HG02884 (cell line): Measurements from ENCODE around the gene ANKRD65.
"Not testable (repeated sequence)": the region's sequence is repeated elsewhere in the genome, so short reads cannot be mapped to it uniquely, and the experiment has no call there.

Experiments used
- ATAC-seq: cut with Tn5 transposase; IDR thresholded peaks from one replicate; pipeline ENCODE4 v1.9.1; 2021; ENCODE audit warnings: mild to moderate bottlenecking, moderate library complexity; ENCODE audit not compliant: unreplicated experiment

ANKRD65 gene

DNA sequence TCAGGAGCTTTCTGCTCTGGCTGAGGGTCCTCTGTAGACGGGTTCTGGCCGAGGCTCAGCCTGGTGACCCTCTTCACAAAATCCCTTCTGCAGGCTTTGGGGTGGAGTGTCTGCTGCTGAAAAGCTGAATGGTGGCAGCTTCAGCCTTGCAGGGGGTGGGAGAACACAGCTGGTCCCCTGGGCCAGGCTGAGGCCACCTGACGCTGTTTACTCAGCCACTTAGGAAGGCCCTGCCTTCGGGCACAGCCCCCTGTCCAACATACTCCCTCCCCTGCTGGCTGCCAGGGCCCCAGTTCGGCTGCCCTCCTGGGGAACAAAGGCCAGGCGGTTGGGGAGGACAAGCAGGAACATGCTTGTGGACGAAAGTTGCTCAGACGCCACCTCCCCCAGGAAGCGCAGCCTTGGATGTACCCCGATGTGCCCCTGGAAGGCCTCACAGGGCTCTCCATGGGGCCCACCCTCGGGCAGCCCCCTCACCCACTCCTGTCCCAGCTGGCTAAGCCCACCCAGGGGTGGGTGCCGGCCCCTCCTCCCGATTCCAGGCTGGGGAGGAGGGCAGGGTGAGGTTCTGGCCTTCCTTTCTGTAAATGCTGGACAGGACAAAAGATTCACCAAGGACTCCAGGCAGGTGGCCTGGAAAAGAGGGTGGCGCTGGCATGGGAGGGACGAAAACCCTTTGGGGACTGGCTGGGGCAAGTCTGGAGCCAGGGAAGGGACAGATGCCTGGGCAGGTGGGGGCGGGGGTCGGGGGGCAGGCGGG lies at the start of gene ANKRD65:
Gene ANKRD65 (minus strand): TSS at position 130 of the 760 bp plus-strand sequence. CDS start 271 bp downstream, outside the sequence.
- ATAC-seq = no peak

DNA sequence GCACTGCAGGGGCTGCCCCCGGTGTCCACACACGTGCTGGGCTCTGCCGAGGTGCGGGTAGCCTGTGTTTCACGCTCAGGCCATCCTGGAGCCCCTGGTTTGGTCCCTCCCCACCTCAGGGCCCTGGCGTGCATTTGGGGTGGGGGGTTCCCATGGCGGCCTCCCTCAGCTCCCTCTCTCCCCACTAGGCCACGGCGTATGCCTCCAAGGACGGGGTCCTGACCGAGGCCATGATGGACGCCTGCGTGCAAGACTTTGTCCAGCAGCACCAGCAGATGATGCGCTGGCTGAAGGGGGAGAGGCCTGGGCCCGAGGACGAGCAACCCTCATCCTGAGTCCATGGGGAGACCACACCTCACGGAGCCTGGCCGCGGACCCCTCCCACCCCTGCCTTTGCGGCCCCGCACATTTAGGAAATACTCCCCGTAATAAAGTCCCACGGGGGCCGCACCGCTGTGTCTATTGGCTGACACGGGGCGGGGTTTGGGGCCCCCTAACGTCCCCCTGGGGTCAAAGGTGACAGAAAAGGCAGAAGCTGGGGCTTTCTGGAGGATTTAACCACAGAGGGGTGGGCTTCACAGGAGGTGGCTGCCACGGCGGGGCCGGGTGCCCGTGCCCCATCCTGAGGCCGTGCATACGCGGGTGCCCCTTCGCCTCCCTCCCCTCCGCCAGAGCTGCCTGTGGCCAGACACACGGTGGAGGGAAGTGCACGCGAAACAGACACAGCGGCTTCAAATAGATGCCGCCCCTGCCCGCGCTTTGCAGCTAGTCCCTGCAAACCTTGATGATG lies 47.3 kb upstream of the ANKRD65 start:
- not testable (repeated sequence) for ATAC-seq

GRCh38 chr1:1463312-1463711 lies 42.2 kb upstream of the ANKRD65 start:
- no peak for ATAC-seq

DNA sequence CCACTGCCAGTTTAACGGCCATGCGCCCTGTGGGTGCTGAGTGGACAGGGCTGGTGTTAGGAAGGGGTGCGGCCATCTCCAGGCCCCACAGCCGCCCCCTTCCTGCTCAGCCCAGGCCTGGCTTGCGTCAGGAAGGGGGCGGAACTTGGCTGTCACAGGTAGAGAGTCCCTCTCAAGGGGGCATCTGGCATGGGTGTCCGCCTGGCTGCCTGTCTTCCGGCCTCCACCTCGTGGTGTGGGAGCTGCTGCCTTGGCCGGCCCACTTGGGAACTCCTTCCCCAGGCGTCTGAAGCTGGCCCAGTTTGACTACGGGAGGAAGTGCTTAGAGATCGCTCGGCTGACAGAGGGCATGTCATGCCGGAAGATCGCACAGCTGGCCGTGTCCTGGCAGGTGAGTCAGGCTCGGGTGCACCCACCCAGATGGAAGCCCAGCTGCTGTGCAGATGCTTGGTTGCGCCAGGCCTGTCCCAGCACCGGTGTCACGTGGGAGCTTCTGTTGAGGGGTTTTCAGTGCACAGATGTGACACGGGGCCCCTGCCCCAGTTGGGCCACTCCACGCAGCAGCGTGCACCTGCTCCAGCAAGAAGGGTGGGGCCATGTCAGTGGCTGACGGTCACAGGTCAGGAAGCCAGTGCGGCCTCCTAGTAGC lies 41.4 kb upstream of the ANKRD65 start:
- no peak for ATAC-seq

DNA sequence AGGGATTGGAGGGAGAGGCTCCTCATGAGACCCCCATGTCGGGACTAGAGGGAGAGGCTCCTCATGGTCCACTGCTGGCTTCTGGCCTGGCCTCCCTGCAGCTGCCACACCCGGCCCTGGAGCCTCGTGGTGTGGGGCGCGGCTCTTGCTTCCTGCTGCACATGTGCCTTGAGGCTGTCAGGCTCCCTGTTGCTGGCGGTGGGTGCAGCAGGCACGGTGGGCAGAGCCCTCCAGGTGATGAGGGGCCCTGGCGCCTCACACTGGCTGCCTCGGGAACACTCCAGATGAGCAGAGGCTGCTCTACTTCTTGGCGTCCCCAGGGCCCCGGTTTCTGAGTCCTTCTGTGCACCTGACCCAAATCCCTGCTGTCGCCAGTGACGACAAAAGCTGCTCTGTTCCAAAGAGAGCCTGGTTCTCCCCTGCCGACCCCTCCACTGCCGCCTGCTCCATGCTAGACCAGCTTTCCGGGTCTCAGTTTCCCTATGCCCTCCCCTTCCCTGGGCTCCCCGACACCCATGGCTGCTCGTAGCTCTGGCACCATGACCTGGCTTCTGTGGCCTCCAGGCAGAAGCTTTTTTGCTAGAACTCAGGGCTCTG lies 40.7 kb upstream of the ANKRD65 start:
- no peak for ATAC-seq

DNA sequence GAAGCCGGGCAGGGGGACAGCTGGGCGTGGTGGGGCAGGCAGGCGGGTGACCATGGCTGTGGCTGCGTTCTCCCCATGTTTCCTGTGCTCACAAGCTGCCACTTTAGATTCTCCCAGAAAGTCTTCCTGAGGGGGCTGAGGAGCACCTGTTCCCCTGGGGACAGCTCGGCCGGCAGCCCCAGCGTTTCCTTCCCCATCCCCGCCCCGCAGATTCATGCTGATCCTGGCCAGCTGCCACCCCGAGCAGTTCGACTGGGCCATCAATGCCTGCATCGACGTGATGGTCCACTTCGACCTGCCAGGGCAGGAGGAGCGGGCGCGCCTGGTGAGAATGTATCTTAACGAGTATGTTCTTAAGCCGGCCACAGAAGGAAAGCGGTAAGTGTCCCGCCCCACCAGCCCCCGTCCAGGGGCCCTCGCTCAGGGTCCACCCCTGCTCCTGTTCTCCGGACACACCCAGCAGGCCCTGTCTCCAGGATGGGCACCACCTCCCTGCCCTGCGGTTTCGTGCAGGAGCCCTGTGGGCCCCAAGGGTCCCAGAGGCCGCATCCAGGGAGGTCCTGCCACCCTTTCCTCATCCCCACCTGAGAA lies 39.6 kb upstream of the ANKRD65 start:
- ATAC-seq = no peak

- not testable (repeated sequence) for ATAC-seq
Measured at GRCh38 chr1:1459711-1460110, 38.6 kb upstream of the ANKRD65 start.

DNA sequence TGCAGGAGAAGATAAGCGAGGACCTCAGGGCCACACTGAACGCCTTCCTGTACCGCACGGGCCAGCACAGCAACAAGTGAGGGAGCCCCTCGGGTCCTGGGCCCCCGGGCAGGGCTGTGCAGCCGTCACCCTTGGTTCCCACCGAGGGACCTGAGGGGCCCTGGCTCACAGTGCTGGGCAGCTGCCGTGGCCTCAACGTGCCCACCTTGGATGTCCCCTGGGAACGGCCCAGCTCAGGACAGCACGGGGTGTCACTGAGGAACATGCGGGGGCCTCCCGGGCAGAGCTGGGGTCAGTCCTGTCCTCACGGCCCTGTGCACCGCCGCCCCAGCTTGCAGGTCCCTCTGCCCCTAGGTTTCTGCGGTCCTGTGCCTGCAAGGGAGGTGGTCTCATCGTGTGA lies 38.1 kb upstream of the ANKRD65 start:
- ATAC-seq = not testable (repeated sequence)

- ATAC-seq = not testable (repeated sequence)
Measured at GRCh38 chr1:1456683-1457255, 35.7 kb upstream of the ANKRD65 start.

DNA sequence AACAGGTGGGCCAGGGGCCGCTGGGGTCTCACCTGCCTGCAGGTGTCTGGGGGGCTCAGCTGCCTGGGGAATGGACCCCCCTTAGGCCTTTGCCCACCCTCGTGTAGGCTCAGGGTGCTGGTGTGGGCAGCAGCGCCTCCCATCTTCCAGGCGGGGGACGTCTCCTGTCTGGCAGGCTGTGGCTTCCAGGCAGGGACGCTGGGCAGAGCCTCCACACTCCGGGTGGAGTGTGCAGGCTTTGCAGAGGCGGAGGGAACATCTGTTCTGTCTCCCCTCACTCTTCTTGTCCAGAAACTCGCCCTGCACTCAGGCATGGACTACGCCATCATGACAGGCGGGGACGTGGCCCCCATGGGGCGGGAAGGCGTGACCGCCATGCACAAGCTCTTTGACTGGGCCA lies 34.9 kb upstream of the ANKRD65 start:
- ATAC-seq = not testable (repeated sequence)

DNA sequence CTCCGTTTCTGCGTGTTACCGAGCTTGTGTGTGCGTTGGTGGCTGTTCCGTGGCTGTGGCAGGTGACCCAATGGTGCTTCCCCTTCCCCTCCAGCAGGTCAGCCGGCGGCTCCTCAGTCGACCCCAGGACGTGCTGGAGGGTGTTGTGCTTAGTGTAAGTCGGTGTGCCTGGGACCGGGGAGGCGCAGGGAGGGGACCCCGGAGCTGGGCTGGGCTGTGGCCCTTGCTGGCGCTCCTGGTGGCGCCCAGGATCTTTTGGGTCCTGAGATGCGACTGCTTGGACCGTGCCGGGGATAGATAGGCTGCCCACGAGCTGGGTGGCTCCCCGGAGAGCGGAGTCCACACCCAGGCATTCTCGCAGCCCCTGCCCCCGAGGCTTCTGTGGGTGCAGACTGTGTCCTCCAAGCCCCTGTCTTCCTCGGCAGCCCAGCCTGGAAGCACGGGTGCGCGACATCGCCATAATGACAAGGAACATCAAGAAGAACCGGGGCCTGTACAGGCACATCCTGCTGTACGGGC lies 34.3 kb upstream of the ANKRD65 start:
- ATAC-seq = no peak

GRCh38 chr1:1454286-1455056 lies 33.4 kb upstream of the ANKRD65 start:
- not testable (repeated sequence) for ATAC-seq

DNA sequence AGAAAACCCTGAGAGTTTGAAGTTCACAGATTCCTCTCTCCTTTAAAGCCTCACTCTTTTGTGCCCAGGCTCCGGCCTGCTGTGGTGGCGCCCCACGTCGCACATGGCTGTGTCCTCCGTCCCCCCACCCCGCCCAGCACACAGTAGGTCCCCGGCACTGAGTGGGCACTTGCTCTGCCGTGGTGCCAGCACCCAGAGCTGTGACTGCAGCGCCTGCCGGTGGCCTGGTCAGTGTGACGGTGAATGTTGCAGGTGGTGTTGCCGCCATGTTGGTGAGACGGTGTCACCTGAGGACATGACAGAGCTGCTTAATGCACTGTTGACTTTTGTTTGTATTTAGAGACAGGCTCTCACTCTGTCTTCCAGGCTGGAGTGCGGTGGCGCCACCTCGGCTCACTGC lies 31.8 kb upstream of the ANKRD65 start:
- ATAC-seq = no peak

- ATAC-seq = not testable (repeated sequence)
Measured at GRCh38 chr1:1452365-1452739, 31.3 kb upstream of the ANKRD65 start.

- no peak for ATAC-seq
Measured at GRCh38 chr1:1451696-1452364, 30.8 kb upstream of the ANKRD65 start.

- not testable (repeated sequence) for ATAC-seq
Measured at GRCh38 chr1:1450616-1451015, 29.5 kb upstream of the ANKRD65 start.

GRCh38 chr1:1449099-1449739 lies 28.1 kb upstream of the ANKRD65 start, which contains the start of gene ATAD3C:
Gene ATAD3C (plus strand): TSS chr1:1449689. CDS start chr1:1450684, 995 bp downstream.
- no peak for ATAC-seq

- ATAC-seq = not testable (repeated sequence)
Measured at GRCh38 chr1:1446631-1447030, 25.6 kb upstream of the ANKRD65 start.
